K562 (cell line): Measurements from ENCODE around the gene POLD4. TPM values are rescaled to one million over a fixed set of nuclear protein-coding genes. Genes with fewer than 3 reads are reported as not detected.

Source experiments
- ARNT ChIP-seq, 2 experiments: fragments of 450-650 bp; IDR thresholded peaks; 2 replicates each; pipeline ENCODE4 v1.6.1; 2016; ENCODE audit warnings: mild to moderate bottlenecking in 1 of 2
- ATF2 ChIP-seq: sonication (generic); formaldehyde crosslinking; IDR thresholded peaks from 2 replicates; pipeline ENCODE4 v1.8.1; 2022; ENCODE audit warnings: missing genetic modification reagents
- CEBPG ChIP-seq, 3 experiments: fragments of 200-800 bp in 1 of 3; sonication (Bioruptor generic) in 1 of 3; sonication (generic) in 1 of 3; formaldehyde crosslinking in 1 of 3; IDR thresholded peaks in 2 of 3; conservative IDR thresholded peaks in 1 of 3; 2 replicates each; pipeline versions ENCODE4 v1.6.1 to v1.8.0; 2016 to 2022; ENCODE audit warnings: missing compliant biosample characterization in 2 of 3, missing genetic modification characterization in 2 of 3, mild to moderate bottlenecking in 1 of 3, missing genetic modification reagents in 1 of 3
- CEBPZ ChIP-seq: fragments of 150-350 bp; IDR thresholded peaks from 2 replicates; pipeline ENCODE4 v1.6.1; 2014; ENCODE audit warnings: low read depth, mild to moderate bottlenecking, low read length, borderline replicate concordance
- DDX20 ChIP-seq: fragments of 450-650 bp; IDR thresholded peaks from 2 replicates; pipeline ENCODE4 v1.6.1; 2016; ENCODE audit warnings: missing genetic modification characterization, low read depth, mild to moderate bottlenecking, missing compliant biosample characterization, moderate library complexity
- ETV6 ChIP-seq, 3 experiments: fragments of 150-350 bp in 1 of 3; sonication (generic) in 1 of 3; formaldehyde crosslinking in 1 of 3; IDR thresholded peaks; 2 replicates each; pipeline versions ENCODE4 v1.6.1 to v1.8.0; 2014 to 2022; ENCODE audit warnings: borderline replicate concordance in 2 of 3, low read depth in 2 of 3, antibody characterized with exemption in 1 of 3, low read length in 1 of 3, mild to moderate bottlenecking in 1 of 3, missing genetic modification reagents in 1 of 3
- MBD1 ChIP-seq: fragments of 250-450 bp; sonication (Bioruptor Pico); IDR thresholded peaks from 2 replicates; pipeline ENCODE4 v1.8.0; 2022; ENCODE audit warnings: inconsistent platforms
- NR3C1 ChIP-seq: sonication (generic); formaldehyde crosslinking; IDR thresholded peaks from 2 replicates; pipeline ENCODE4 v1.8.1; 2022; ENCODE audit warnings: missing genetic modification reagents
- ZBED1 ChIP-seq: IDR thresholded peaks from 2 replicates; pipeline ENCODE4 v1.6.1; 2014
- ZNF407 ChIP-seq: fragments of 450-650 bp; IDR thresholded peaks from 2 replicates; pipeline ENCODE4 v1.6.1; 2016; ENCODE audit warnings: low read depth
- ZNF778 ChIP-seq: fragments of 450-650 bp; formaldehyde crosslinking; IDR thresholded peaks from 2 replicates; pipeline ENCODE4 v1.4.0; 2020; ENCODE audit warnings: mild to moderate bottlenecking, moderate library complexity
- polyA plus RNA-seq, 8 experiments: library from polyadenylated mRNA; depleted of rRNA in 4 of 8; stranded (reverse) in 5 of 8; unstranded in 3 of 8; fragments of >200 nt; fragmentation: Nextera tagmentation in 2 of 8; fragmentation: Illumina TruSeq in 1 of 8; extraction: Ambion mirVana in 2 of 8; extraction: Trizol in 1 of 8; gene quantifications; 2 replicates each; pipeline versions ENCODE4 v1.2.1 to v1.2.3, GENCODE V29; 2011 to 2014; ENCODE audit warnings: inconsistent platforms in 1 of 8, missing spikeins in 1 of 8
- total RNA-seq, 7 experiments: library from RNA; depleted of rRNA in 6 of 7; stranded (reverse); fragments of >200 nt in 6 of 7; fragmentation: Illumina TruSeq in 2 of 7; extraction: Trizol in 2 of 7; gene quantifications; 2 replicates each; pipeline versions ENCODE4 v1.2.1 to v1.2.3, GENCODE V29; 2011 to 2021; ENCODE audit warnings: low replicate concordance in 1 of 7

POLD4 gene
- total and polyA plus RNA-seq, 9 of the 15 experiments (the other 6 are each of a cell fraction or from before 2014, with no cell fraction given): 5.8 to 64.5 (median 18.3) TPM

- TF ChIP-seq ZNF407: no peak
- no peak for TF ChIP-seq ATF2
- TF ChIP-seq NR3C1 (CRISPR knock-in tag): no peak
- TF ChIP-seq ZBED1: no peak
- TF ChIP-seq ARNT (IDR thresholded peaks at IDR 0.05): no peak
- no peak for TF ChIP-seq MBD1 (CRISPR knock-in tag)
- TF ChIP-seq DDX20 (tag): no peak
- no peak for TF ChIP-seq CEBPG (CRISPR knock-in tag; IDR thresholded peaks at IDR 0.05)
- no peak for TF ChIP-seq CEBPG (tag; conservative IDR thresholded peaks at IDR 0.05 in 1 of 2, IDR thresholded peaks at IDR 0.05 in 1 of 2)
- TF ChIP-seq ETV6 (IDR thresholded peaks at IDR 0.05; ENCODE audit: borderline replicate concordance in 1 of 2, low read depth in 2 of 2, low read length in 1 of 2): no peak
- no peak for TF ChIP-seq ETV6 (CRISPR knock-in tag; IDR thresholded peaks at IDR 0.05; ENCODE audit: borderline replicate concordance)
- no peak for TF ChIP-seq CEBPZ
- TF ChIP-seq ZNF778: no peak
Observed at GRCh38 chr11:67317205-67317887, 36.0 kb downstream of the POLD4 start (continued).
